HG02623 (cell line): Measurements from ENCODE around the gene PAPSS2.

Source experiments
- ATAC-seq: cut with Tn5 transposase; IDR thresholded peaks from one replicate; pipeline ENCODE4 v1.9.1; 2021; ENCODE audit warnings: moderate library complexity; ENCODE audit not compliant: unreplicated experiment

Gene PAPSS2

DNA sequence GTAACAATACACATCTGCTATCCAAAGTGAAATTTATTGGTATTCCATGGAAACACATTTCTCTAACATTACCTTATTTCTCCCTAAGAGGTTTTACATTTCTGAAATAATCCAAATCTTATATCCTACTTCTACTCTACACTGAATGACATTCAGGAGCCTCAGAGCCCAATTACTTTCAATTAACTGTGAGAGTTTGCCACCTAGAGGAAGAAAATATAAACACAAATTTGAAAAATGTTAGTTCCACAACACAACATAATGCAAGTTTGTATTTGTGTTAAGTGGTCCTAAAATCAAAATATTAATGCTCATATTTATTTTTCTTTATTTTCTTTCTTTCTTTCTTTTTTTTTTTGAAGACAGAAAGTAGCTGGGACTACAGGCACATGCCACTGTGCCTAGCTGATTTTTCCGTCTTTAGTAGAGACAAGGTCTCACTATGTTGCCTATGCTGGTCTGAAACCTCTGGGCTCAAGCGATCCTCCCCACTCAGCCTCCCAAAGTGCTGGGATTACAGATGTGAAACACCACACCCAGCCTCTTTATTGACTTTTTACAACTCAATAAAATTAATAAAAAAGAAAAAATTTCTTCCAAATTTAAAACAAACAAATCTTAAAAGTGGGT, 112.3 kb downstream of the PAPSS2 start:
- ATAC-seq = no peak

DNA sequence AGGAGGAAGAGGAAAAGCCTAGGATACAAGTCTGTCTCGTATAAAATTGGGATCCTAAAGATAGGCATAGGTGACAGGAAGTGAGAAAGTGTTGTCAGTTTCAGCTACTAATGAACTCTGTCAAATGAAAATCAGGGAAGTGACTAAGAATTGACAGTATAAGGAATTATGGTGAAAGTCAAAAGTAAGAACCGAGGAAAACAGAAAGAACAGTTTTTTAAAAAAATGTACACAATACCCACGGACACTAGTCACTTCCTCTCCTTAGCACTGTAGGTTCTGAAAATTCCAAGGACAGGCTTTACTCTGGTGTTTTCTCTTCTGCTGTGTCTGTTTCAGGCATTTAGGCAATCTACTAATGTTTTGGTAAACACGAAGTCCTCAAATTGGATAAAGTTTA, 116.1 kb downstream of the PAPSS2 start:
- ATAC-seq = no peak

DNA sequence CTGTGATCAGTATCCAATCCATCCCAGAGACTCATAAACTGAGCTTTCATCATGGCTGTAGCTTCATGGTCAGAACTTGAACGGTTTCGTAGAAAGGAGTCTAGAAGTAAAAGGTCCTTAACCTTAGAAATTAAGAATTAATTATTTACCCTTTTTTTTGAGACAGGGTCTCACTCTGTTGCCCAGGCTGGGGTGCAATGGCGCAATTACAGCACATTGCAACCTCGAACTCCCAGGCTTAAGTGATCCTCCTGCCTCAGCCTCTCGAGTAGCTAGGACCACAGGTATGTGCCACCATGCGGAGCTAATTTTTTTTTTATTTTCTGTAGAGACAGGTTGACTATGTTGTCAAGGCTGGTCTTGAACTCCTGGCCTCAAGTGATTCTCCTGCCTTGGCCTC, 116.7 kb downstream of the PAPSS2 start:
- no peak for ATAC-seq

DNA sequence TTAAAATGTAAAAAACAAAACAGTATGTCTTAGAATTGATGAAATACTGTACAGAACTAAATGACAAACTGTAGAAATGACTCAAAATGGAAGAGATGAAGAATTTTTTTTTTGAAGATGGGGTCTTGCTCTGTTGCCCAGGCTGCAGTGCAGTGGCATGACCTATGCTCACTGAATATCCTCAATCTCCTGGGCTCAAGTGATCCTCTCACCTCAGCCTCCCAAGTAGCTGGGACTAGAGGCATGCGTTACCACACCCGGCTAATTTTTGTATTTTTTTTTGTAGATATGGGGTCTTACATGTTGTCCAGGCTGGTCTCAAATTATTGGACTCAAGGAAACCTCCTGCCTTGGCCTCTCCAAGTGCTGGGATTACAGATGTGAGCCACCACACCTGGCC, 121.9 kb downstream of the PAPSS2 start:
- ATAC-seq = no peak

DNA sequence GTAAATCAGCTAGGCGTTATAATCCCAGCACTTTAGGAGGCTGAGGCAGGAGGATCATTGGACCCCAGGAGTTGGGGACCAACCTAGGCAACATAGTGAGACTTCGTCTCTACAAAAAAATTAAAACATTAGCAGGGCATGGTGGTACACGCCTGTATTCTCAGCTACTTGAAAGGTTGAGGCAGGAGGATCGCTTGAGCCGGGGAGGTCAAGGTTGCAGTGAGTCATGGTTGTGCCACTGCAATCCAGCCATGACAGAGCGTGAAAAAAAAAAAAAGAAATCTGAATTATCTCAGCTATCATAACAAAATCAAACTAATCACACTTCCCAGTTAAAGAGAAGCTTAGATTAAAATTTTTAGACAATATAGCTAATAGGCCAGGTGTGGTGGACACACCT, 123.0 kb downstream of the PAPSS2 start:
- ATAC-seq = no peak

DNA sequence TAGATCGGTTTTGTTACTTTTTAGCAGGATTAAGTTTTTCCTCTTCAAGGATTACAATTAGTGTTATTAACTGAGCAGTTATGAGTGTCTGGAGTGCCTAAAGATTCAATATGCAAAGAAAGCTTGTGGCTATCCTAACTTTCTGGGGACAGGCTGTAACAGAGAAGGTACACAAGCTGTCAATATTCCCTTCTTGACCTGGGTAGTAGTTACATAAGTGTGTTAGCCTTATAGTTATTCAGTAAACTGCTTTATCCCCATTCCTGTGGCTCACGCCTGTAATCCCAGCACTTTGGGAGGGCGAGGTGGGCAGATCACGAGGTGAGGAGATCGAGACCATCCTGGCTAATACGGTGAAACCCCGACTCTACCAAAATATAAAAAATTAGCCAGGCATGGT, 126.7 kb downstream of the PAPSS2 start:
- no peak for ATAC-seq

DNA sequence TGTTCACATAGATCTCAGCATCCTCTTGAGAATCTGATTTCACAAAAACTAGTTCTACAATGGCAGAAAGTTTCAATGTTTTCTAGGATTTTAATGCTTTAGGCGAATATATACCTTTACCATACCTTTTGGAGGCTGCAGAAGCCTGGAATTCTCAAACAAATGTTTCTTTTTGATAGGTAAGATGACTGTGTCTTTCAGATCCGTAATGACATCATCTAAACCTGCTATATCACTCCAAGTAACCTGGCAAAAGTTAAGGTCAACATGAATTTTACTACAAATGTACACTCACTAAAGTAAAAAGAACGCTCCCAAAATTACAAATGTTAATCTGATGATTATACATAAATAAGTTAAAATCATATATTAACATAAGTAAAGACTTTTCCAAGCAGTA, 130.5 kb downstream of the PAPSS2 start:
- ATAC-seq = no peak

DNA sequence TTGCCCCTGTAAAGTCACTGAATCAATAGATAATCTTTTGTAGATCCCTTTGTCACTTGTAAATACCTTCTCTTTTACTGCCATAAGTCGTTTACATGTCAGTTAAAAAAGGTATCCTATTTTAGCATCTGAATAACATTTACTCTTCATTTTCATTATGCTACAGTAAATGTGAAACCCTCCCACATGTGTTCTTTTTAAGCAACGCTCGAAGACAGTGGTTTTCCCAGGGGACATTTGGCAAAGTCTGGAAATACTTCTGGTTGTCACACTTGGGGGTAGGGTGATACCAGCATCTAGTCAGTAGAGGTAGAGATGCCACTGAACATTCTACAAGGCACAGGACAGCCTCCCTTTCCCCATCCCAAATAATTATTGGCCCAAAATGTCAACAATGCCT, 134.6 kb downstream of the PAPSS2 start:
- no peak for ATAC-seq
